Measurements from ENCODE around the gene PDS5A. TPM values are rescaled to one million over a fixed set of nuclear protein-coding genes. Genes with fewer than 3 reads are reported as not detected.

Gene PDS5A
- total RNA-seq, 1 experiment from 2014 or later, result 98.3 TPM

DNA sequence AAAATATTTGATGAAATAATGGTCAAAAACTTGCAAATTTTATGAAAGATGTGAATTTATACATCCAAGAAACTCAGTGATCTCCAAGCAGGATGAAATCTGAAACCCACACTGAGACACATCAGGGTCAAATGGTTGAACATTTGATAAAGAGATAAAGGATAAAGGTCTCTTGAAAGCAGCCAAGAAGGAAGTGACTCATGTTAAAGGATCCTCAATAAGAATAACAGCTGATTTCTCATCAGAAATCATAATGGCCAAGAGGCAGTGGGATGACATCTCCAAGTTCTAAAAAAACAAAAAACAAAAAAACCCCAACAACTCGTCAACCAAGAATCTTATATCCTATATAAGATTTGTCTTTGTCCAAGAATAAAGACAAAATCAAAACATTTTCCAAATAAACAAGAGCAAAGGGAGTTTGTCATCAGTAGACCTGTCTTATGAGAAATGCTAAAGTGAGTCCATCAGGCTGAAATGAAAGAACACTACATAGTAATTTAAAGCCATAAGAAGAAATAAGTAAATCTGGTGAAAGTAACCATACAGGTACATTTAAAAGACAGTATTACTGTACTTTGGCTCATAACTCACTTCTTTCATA is 121.7 kb downstream of the PDS5A start:
- H3K27ac ChIP-seq (ENCODE audit: low read depth, low read length), result no peak overlapping the region

DNA sequence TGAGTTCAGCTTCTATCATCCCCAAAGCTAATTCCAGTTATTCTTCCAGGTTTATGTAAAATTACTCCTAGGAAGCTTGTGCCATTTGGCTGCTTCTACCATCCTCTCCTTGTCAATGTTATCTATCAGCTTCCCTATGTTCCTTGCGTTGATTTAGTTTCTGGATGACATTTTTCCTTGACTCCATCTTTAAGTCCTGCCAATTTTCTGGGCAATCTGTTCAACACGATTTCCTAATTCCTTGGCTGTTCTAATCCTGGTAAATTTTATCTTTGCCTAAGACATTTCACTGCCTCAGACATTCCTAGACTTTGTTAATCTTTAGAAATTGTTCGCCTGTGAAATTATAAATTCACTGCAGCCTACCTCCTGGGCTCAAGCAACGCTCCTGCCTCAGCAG is 125.1 kb downstream of the PDS5A start:
- ChIA-PET POLR2A (no interaction called here), CTCF (no interaction called here), RAD21 (ENCODE audit: low non-redundant PET in 1 of 2, low total read pairs in 2 of 2, uncharacterized antibody in 2 of 2, unreplicated experiment in 2 of 2) (no interaction called here)
- intact Hi-C loops (cut with micrococcal nuclease), result no loop called here
- peaks cover 7 to 50% of the 10 kb centered on the region in 2 experiments; a peak in 3 of 4 replicates for H3K36me3 ChIP-seq (ENCODE audit: control insufficient read depth in 1 of 2, insufficient read depth in 2 of 2, low read length in 2 of 2)
- ATAC-seq (no peak), DNase-seq (ENCODE audit: low read depth, low spot score) (no peak)
- H3K4me2 ChIP-seq (ENCODE audit: low read length), result no peak overlapping the region
- no peaks in the 10 kb centered on the region for H4K20me1 ChIP-seq (ENCODE audit: insufficient read depth)
- no peak overlapping the region for H2AFZ ChIP-seq (ENCODE audit: low read depth, low read length, poor library complexity, severe bottlenecking)
- peaks cover 23% of the 10 kb centered on the region for H3K79me2 ChIP-seq (ENCODE audit: insufficient read depth, low read length)
- no peak overlapping the region for H3K4me3 ChIP-seq (replicated peaks in 1 of 2; ENCODE audit: low read depth in 1 of 2, low read length in 2 of 2)
- no peak overlapping the region for H3K27ac ChIP-seq (ENCODE audit: low read depth, low read length)
- no peaks in the 10 kb centered on the region for H3K9me2 ChIP-seq (ENCODE audit: insufficient read depth)
- H3K4me1 ChIP-seq (ENCODE audit: control insufficient read depth in 1 of 2, insufficient read depth in 2 of 2, low read length in 2 of 2), result peaks cover 0 to 12% of the 10 kb centered on the region in 2 experiments; a peak in 2 of 4 replicates
- BruUV-seq (replicated peaks), result no TSS peak
- H3K27me3 ChIP-seq (ENCODE audit: insufficient read depth, low read length), result no peaks in the 10 kb centered on the region
- no peak overlapping the region for H3K9ac ChIP-seq (ENCODE audit: low read length)
- TF ChIP-seq, protein P1, sequence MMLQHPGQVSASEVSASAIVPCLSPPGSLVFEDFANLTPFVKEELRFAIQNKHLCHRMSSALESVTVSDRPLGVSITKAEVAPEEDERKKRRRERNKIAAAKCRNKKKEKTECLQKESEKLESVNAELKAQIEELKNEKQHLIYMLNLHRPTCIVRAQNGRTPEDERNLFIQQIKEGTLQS (IDR thresholded peaks at IDR 0.05), result no peak
- TF ChIP-seq TCF7L2 (IDR thresholded peaks at IDR 0.05; ENCODE audit: borderline replicate concordance, extremely low read depth, insufficient read depth, insufficient read length) (no peak), POLR2AphosphoS5 (IDR thresholded peaks at IDR 0.05; ENCODE audit: low read depth, low read length) (no peak), CBX3 (IDR thresholded peaks at IDR 0.05; ENCODE audit: low read depth) (no peak), SIN3A (IDR thresholded peaks at IDR 0.05; ENCODE audit: low read depth) (no peak), FOSL1 (IDR thresholded peaks at IDR 0.05; ENCODE audit: low read depth) (no peak), EGR1 (IDR thresholded peaks at IDR 0.05; ENCODE audit: low read depth) (no peak), ZNF274 (IDR thresholded peaks at IDR 0.05; ENCODE audit: low read depth, low read length) (no peak), JUND (IDR thresholded peaks at IDR 0.05) (no peak), SP1 (IDR thresholded peaks at IDR 0.05; ENCODE audit: low read depth) (no peak)
- TF ChIP-seq, protein P2, sequence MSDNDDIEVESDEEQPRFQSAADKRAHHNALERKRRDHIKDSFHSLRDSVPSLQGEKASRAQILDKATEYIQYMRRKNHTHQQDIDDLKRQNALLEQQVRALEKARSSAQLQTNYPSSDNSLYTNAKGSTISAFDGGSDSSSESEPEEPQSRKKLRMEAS (IDR thresholded peaks at IDR 0.05), result no peak
- peaks cover 0 to 5% of the 10 kb centered on the region in 2 experiments; a peak in 1 of 4 replicates for H3K9me3 ChIP-seq (ENCODE audit: control insufficient read depth in 1 of 2, insufficient read depth in 1 of 2, low read depth in 1 of 2, low read length in 2 of 2)

More for the DNA sequence above, 121.7 kb downstream of the PDS5A start:
- POLR2A ChIA-PET, result no interaction called here
- H3K4me2 ChIP-seq (ENCODE audit: low read length), result no peak overlapping the region
- CTCF ChIA-PET, result no interaction called here
- RAD21 ChIA-PET (ENCODE audit: low non-redundant PET in 1 of 2, low total read pairs in 2 of 2, uncharacterized antibody in 2 of 2, unreplicated experiment in 2 of 2), result no interaction called here
- no peak overlapping the region for H3K9ac ChIP-seq (ENCODE audit: low read length)
- no peak for ATAC-seq
- intact Hi-C loops (cut with micrococcal nuclease), result no loop called here
- H2AFZ ChIP-seq (ENCODE audit: low read depth, low read length, poor library complexity, severe bottlenecking), result no peak overlapping the region
- TF ChIP-seq EZH2 (IDR thresholded peaks at IDR 0.05), result no peak
- peak; percentile 47; the same call in 1 of the 2 replicates for TF ChIP-seq CBX3 (IDR thresholded peaks at IDR 0.05; ENCODE audit: low read depth)
- 0 out of 2 replicates have a peak, but pooled peaks have one; percentile 20 for TF ChIP-seq JUND (IDR thresholded peaks at IDR 0.05)
- TF ChIP-seq, protein P2 (IDR thresholded peaks at IDR 0.05), result no peak
- no peaks in the 10 kb centered on the region for H4K20me1 ChIP-seq (ENCODE audit: insufficient read depth)
- peaks cover 0 to 5% of the 10 kb centered on the region in 2 experiments; a peak in 1 of 4 replicates for H3K9me3 ChIP-seq (ENCODE audit: control insufficient read depth in 1 of 2, insufficient read depth in 1 of 2, low read depth in 1 of 2, low read length in 2 of 2)
- H3K36me3 ChIP-seq (ENCODE audit: control insufficient read depth in 1 of 2, insufficient read depth in 2 of 2, low read length in 2 of 2), result peaks cover 4 to 50% of the 10 kb centered on the region in 2 experiments; a peak in 3 of 4 replicates
- BruUV-seq (replicated peaks), result no TSS peak
- peaks cover 0 to 7% of the 10 kb centered on the region in 2 experiments; a peak in 2 of 4 replicates for H3K4me1 ChIP-seq (ENCODE audit: control insufficient read depth in 1 of 2, insufficient read depth in 2 of 2, low read length in 2 of 2)
- H3K4me3 ChIP-seq (replicated peaks in 1 of 2; ENCODE audit: low read depth in 1 of 2, low read length in 2 of 2), result no peak overlapping the region
- DNase-seq (ENCODE audit: low read depth, low spot score), result no peak
- H3K9me2 ChIP-seq (ENCODE audit: insufficient read depth), result no peaks in the 10 kb centered on the region
- peaks cover 32% of the 10 kb centered on the region for H3K79me2 ChIP-seq (ENCODE audit: insufficient read depth, low read length)
- H3K27me3 ChIP-seq (ENCODE audit: insufficient read depth, low read length), result no peaks in the 10 kb centered on the region

Data from HCT116 (cell line).